Activated T-helper 9 cell treated with anti-CD3 and anti-CD28 coated beads, Interleukin-2, amount 50 U/mL, for 16 hours (primary cell): ENCODE measurements around the gene SCYL1.

ENCODE experiments used
- DNase-seq: peaks from one replicate; pipeline ENCODE4 v3.0.0-alpha.2; 2020; ENCODE audit warnings: low read depth

Gene SCYL1

DNA sequence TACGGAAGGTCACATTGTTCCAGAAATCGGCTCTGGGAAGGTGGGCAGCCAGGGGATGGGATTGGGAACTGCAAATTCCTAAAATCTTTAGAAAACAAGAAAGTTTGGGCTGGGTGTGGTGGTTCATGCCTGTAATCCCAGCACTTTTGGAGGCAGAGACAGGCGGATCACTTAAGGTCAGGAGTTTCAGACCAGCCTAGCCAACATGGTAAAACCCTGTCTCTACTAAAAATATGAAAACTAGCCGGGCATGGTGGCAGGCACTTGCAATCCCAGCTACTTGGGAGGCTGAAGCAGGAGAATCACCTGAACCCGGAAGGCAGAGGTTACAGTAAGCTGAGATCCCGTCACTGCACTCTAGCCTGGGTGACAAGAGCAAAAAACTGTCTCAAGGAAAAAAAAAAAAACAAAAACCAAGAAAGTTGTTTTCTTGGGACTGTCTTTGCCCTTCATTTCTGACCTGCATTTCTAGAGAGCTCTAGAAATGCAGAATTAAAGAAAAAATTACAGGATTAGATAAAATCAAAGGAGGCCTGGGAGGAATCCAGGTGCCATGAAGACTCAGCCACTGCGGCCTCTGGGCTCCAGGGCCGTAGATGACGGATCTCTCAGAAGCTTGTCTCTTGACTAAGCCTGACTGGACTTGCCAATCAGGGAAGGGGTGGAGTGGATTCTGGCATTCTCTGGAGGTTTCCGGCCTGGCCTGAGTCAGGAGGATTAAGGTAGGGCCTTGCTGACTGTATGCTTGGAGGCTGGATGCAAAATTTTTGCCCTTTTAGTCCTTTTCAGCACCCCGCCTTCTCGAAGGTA lies 31.3 kb upstream of the SCYL1 start:
- no peak for DNase-seq

DNA sequence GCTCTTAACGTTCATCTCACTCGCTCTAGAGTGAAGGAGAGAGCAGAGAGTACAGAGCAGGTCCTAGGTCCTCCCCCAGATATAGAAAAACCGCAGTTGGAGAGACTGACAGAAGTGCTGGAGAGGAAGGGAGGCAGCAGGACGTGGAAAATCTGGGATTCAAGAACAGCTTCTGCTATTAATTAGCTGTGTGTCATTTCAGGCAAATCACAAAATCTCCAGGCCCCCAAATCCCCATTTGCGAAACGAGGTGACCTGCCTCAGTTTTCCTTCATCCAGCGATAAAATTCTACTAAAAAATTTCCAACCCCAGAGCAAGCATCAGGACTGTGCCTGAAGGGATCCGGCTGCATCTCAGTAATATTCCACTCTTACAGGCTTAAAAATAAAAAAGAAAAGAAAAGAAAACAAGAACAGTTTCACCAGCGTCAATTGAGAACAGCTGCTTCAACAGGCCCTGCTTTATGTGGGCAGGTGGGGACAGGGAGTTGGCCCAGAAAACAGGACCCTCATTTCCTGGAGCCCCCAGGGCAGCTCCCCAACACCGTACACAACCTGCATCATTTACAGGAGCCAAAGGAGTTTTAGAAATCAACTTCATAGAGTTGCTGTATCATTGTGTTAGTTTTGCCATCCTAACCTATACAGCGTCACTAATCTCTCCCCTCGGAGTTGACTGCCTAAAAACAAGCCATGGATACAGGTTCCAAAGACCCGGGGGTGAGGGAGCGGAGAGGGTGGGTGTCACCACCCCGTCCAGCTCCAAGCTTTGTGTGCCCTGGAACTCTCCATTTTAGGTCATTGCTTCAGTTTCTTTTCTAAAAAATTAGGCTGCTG lies 28.4 kb upstream of the SCYL1 start:
- no peak for DNase-seq

GRCh38 chr11:65497141-65498041 lies 27.5 kb upstream of the SCYL1 start:
- peak; percentile 98 for DNase-seq

DNA sequence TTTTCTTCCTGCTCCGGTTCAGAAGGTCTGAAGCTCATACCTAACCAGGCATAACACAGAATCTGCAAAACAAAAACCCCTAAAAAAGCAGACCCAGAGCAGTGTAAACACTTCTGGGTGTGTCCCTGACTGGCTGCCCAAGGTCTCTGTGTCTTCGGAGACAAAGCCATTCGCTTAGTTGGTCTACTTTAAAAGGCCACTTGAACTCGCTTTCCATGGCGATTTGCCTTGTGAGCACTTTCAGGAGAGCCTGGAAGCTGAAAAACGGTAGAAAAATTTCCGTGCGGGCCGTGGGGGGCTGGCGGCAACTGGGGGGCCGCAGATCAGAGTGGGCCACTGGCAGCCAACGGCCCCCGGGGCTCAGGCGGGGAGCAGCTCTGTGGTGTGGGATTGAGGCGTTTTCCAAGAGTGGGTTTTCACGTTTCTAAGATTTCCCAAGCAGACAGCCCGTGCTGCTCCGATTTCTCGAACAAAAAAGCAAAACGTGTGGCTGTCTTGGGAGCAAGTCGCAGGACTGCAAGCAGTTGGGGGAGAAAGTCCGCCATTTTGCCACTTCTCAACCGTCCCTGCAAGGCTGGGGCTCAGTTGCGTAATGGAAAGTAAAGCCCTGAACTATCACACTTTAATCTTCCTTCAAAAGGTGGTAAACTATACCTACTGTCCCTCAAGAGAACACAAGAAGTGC lies 26.7 kb upstream of the SCYL1 start:
- DNase-seq, result peak; percentile 44

- no peak for DNase-seq
Measured at GRCh38 chr11:65498727-65498976, 26.2 kb upstream of the SCYL1 start.

DNA sequence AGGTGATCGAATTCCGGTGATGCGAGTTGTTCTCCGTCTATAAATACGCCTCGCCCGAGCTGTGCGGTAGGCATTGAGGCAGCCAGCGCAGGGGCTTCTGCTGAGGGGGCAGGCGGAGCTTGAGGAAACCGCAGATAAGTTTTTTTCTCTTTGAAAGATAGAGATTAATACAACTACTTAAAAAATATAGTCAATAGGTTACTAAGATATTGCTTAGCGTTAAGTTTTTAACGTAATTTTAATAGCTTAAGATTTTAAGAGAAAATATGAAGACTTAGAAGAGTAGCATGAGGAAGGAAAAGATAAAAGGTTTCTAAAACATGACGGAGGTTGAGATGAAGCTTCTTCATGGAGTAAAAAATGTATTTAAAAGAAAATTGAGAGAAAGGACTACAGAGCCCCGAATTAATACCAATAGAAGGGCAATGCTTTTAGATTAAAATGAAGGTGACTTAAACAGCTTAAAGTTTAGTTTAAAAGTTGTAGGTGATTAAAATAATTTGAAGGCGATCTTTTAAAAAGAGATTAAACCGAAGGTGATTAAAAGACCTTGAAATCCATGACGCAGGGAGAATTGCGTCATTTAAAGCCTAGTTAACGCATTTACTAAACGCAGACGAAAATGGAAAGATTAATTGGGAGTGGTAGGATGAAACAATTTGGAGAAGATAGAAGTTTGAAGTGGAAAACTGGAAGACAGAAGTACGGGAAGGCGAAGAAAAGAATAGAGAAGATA lies 25.7 kb upstream of the SCYL1 start, which contains the start of gene MALAT1:
Gene MALAT1 (plus strand): TSS at position 69 of the 736 bp plus-strand sequence.
- peak; percentile 91 for DNase-seq

DNA sequence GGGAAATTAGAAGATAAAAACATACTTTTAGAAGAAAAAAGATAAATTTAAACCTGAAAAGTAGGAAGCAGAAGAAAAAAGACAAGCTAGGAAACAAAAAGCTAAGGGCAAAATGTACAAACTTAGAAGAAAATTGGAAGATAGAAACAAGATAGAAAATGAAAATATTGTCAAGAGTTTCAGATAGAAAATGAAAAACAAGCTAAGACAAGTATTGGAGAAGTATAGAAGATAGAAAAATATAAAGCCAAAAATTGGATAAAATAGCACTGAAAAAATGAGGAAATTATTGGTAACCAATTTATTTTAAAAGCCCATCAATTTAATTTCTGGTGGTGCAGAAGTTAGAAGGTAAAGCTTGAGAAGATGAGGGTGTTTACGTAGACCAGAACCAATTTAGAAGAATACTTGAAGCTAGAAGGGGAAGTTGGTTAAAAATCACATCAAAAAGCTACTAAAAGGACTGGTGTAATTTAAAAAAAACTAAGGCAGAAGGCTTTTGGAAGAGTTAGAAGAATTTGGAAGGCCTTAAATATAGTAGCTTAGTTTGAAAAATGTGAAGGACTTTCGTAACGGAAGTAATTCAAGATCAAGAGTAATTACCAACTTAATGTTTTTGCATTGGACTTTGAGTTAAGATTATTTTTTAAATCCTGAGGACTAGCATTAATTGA lies 25.0 kb upstream of the SCYL1 start:
- DNase-seq, result no peak

- no peak for DNase-seq
Measured at GRCh38 chr11:65500387-65501185, 24.3 kb upstream of the SCYL1 start.

GRCh38 chr11:65501186-65501471 lies 23.8 kb upstream of the SCYL1 start:
- no peak for DNase-seq

DNA sequence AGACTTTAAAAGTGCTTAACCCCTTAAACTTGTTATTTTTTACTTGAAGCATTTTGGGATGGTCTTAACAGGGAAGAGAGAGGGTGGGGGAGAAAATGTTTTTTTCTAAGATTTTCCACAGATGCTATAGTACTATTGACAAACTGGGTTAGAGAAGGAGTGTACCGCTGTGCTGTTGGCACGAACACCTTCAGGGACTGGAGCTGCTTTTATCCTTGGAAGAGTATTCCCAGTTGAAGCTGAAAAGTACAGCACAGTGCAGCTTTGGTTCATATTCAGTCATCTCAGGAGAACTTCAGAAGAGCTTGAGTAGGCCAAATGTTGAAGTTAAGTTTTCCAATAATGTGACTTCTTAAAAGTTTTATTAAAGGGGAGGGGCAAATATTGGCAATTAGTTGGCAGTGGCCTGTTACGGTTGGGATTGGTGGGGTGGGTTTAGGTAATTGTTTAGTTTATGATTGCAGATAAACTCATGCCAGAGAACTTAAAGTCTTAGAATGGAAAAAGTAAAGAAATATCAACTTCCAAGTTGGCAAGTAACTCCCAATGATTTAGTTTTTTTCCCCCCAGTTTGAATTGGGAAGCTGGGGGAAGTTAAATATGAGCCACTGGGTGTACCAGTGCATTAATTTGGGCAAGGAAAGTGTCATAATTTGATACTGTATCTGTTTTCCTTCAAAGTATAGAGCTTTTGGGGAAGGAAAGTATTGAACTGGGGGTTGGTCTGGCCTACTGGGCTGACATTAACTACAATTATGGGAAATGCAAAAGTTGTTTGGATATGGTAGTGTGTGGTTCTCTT lies 23.2 kb upstream of the SCYL1 start:
- DNase-seq, result no peak

- DNase-seq, result no peak
Measured at GRCh38 chr11:65502274-65502554, 22.7 kb upstream of the SCYL1 start.

- no peak for DNase-seq
Measured at GRCh38 chr11:65502555-65503367, 22.1 kb upstream of the SCYL1 start.

- no peak for DNase-seq
Measured at GRCh38 chr11:65503368-65503948, 21.4 kb upstream of the SCYL1 start.

GRCh38 chr11:65503949-65504673 lies 20.8 kb upstream of the SCYL1 start:
- no peak for DNase-seq

GRCh38 chr11:65504674-65505465 lies 20.0 kb upstream of the SCYL1 start:
- DNase-seq, result no peak

DNA sequence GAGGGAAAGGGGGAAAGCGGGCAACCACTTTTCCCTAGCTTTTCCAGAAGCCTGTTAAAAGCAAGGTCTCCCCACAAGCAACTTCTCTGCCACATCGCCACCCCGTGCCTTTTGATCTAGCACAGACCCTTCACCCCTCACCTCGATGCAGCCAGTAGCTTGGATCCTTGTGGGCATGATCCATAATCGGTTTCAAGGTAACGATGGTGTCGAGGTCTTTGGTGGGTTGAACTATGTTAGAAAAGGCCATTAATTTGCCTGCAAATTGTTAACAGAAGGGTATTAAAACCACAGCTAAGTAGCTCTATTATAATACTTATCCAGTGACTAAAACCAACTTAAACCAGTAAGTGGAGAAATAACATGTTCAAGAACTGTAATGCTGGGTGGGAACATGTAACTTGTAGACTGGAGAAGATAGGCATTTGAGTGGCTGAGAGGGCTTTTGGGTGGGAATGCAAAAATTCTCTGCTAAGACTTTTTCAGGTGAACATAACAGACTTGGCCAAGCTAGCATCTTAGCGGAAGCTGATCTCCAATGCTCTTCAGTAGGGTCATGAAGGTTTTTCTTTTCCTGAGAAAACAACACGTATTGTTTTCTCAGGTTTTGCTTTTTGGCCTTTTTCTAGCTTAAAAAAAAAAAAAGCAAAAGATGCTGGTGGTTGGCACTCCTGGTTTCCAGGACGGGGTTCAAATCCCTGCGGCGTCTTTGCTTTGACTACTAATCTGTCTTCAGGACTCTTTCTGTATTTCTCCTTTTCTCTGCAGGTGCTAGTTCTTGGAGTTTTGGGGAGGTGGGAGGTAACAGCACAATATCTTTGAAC lies 19.2 kb upstream of the SCYL1 start:
- no peak for DNase-seq
